ENCODE measurements around the gene SLC16A1.
A peak's percentile ranks its signal among the peaks of the same experiment; 100 is the strongest.

The SLC16A1 gene

DNA sequence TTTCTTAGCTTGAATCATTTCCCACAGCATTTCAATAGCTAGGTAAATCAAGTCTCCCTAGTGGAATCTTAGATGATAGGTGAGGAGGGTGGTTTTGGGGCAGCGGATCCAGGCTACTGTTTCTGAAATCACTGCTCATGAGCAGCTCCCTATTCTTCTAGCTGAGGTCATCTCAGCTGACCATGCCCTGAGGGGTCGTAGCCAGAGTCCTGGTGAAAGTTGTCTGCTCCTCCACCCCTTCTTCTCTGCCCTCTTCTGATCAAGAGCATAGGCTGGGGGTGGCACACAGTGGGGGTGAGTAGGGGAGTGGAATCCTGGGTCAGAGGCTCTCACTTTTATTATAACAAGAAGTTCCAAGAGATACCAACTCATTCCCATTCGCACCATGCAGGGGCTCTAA is 76.2 kb downstream of the SLC16A1 start:
- no peaks in the 10 kb centered on the region for H3K9me3 ChIP-seq (ENCODE audit: severe bottlenecking)
- no peaks in the 10 kb centered on the region for H3K36me3 ChIP-seq (ENCODE audit: low read depth)
- H3K4me1 ChIP-seq (ENCODE audit: insufficient read depth, poor library complexity, severe bottlenecking) = peaks cover 12% of the 10 kb centered on the region
- H3K27ac ChIP-seq (ENCODE audit: poor library complexity, severe bottlenecking) = no peak overlapping the region
- DNase-seq (ENCODE audit: low spot score) = no peak
- H3K4me3 ChIP-seq (ENCODE audit: severe bottlenecking) = no peak overlapping the region
- TF ChIP-seq, protein P1, sequence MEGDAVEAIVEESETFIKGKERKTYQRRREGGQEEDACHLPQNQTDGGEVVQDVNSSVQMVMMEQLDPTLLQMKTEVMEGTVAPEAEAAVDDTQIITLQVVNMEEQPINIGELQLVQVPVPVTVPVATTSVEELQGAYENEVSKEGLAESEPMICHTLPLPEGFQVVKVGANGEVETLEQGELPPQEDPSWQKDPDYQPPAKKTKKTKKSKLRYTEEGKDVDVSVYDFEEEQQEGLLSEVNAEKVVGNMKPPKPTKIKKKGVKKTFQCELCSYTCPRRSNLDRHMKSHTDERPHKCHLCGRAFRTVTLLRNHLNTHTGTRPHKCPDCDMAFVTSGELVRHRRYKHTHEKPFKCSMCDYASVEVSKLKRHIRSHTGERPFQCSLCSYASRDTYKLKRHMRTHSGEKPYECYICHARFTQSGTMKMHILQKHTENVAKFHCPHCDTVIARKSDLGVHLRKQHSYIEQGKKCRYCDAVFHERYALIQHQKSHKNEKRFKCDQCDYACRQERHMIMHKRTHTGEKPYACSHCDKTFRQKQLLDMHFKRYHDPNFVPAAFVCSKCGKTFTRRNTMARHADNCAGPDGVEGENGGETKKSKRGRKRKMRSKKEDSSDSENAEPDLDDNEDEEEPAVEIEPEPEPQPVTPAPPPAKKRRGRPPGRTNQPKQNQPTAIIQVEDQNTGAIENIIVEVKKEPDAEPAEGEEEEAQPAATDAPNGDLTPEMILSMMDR (IDR thresholded peaks at IDR 0.05; ENCODE audit: poor library complexity, severe bottlenecking) = no peak
- no peaks in the 10 kb centered on the region for H3K27me3 ChIP-seq (ENCODE audit: insufficient read depth, poor library complexity, severe bottlenecking)
- no peak for ATAC-seq (ENCODE audit: low read depth)

DNA sequence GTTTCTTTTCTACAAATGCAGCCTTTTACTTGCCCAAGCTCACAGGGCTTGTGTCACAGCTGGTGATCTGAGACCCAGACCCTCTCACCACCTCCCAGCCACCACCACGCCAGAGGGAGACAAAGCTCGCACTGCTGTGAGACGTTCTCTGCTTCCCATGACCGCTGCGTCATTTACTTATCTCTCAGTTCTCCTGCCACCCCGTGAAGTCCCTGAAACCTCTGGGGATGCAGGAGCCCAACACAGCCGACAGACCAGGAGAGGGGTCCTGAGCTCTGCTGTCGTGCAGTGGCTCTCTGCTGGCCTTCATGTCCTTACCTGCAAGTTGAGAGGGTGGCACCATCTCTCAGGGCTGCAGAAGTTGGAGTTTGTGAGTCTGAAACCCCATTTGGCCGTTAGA is 77.7 kb downstream of the SLC16A1 start:
- no peaks in the 10 kb centered on the region for H3K27me3 ChIP-seq (ENCODE audit: insufficient read depth, poor library complexity, severe bottlenecking)
- DNase-seq (ENCODE audit: low spot score) (no peak), ATAC-seq (ENCODE audit: low read depth) (no peak)
- peaks cover 22% of the 10 kb centered on the region for H3K4me1 ChIP-seq (ENCODE audit: insufficient read depth, poor library complexity, severe bottlenecking)
- H3K4me3 ChIP-seq (ENCODE audit: severe bottlenecking) = no peak overlapping the region
- TF ChIP-seq, protein P1 (IDR thresholded peaks at IDR 0.05; ENCODE audit: poor library complexity, severe bottlenecking) = no peak
- H3K36me3 ChIP-seq (ENCODE audit: low read depth) = no peaks in the 10 kb centered on the region
- H3K27ac ChIP-seq (ENCODE audit: poor library complexity, severe bottlenecking) = no peak overlapping the region
- H3K9me3 ChIP-seq (ENCODE audit: severe bottlenecking) = no peaks in the 10 kb centered on the region

DNA sequence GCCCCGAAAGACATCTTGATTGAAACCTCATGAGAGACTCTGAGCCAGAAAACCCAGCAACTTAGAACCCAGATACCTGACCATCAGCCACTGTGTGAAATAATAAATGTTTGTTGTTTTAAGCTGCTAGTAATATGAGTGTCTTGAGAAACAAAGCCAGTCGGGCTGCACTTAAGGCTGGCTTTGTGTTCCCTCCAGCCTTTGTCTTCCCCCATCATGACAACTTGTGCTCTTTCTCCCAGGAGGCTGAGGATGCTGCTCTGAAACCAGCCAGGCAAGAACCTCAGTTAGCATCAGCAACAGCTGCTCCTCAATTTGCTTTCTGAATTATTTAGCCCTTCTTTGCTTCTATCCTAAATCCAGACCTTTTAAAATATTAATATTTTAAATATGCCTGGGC is 78.2 kb downstream of the SLC16A1 start:
- Histone ChIP-seq H3K27me3 (ENCODE audit: insufficient read depth, poor library complexity, severe bottlenecking) (no peaks in the 10 kb centered on the region), H3K9me3 (ENCODE audit: severe bottlenecking) (no peaks in the 10 kb centered on the region), H3K4me3 (ENCODE audit: severe bottlenecking) (no peak overlapping the region), H3K36me3 (ENCODE audit: low read depth) (no peaks in the 10 kb centered on the region), H3K27ac (ENCODE audit: poor library complexity, severe bottlenecking) (no peak overlapping the region), H3K4me1 (ENCODE audit: insufficient read depth, poor library complexity, severe bottlenecking) (peaks cover 22% of the 10 kb centered on the region)
- TF ChIP-seq, protein P1 (IDR thresholded peaks at IDR 0.05; ENCODE audit: poor library complexity, severe bottlenecking) = no peak
- DNase-seq (ENCODE audit: low spot score) (no peak), ATAC-seq (ENCODE audit: low read depth) (no peak)

DNA sequence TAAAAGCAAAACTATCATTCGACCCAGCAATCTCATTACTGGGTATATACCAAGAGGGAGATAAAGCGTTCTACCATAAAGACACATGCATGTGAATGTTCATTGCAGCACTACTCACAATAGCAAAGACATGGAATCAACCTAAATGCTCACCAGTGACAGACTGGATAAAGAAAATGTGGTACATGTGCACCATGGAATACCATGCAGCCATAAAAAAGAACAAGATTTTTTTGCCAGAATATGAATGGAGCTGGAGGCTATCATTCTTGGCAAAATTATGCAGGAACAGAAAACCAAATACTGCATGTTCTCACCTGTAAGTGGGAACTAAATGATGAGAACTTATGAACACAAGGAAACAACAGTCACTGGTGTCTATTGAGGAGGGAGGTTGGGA is 79.7 kb downstream of the SLC16A1 start:
- ATAC-seq (ENCODE audit: low read depth) = no peak
- TF ChIP-seq, protein P1 (IDR thresholded peaks at IDR 0.05; ENCODE audit: poor library complexity, severe bottlenecking) = no peak
- DNase-seq (ENCODE audit: low spot score) = no peak
- Histone ChIP-seq H3K9me3 (ENCODE audit: severe bottlenecking) (no peaks in the 10 kb centered on the region), H3K4me1 (ENCODE audit: insufficient read depth, poor library complexity, severe bottlenecking) (peaks cover 13% of the 10 kb centered on the region), H3K27me3 (ENCODE audit: insufficient read depth, poor library complexity, severe bottlenecking) (no peaks in the 10 kb centered on the region), H3K36me3 (ENCODE audit: low read depth) (no peaks in the 10 kb centered on the region), H3K27ac (ENCODE audit: poor library complexity, severe bottlenecking) (no peak overlapping the region), H3K4me3 (ENCODE audit: severe bottlenecking) (no peak overlapping the region)

DNA sequence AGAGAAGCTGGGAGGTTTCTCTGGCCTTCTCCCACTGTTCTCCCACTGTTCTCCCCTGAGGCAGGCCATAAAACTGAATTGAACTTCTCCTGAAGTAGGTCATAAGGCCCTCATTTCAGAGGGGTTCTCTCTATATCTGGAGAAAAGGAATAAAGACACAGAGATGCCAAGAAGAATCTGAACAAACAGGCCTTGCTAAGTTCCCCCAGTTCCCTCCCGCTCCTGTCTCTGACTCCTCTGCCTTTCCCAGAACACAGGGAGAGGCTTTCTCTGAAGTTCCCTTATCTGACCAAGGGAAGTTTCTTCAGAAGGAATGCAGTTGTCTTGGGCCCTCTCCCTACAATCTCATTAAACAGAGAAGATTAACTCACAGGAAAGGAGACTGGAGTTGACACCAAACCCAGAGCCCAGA is 83.4 kb downstream of the SLC16A1 start:
- peaks cover 28% of the 10 kb centered on the region for H3K4me1 ChIP-seq (ENCODE audit: insufficient read depth, poor library complexity, severe bottlenecking)
- TF ChIP-seq, protein P1 (IDR thresholded peaks at IDR 0.05; ENCODE audit: poor library complexity, severe bottlenecking) = no peak
- ATAC-seq (ENCODE audit: low read depth) (no peak), DNase-seq (ENCODE audit: low spot score) (no peak)
- no peaks in the 10 kb centered on the region for H3K9me3 ChIP-seq (ENCODE audit: severe bottlenecking)
- no peaks in the 10 kb centered on the region for H3K27me3 ChIP-seq (ENCODE audit: insufficient read depth, poor library complexity, severe bottlenecking)
- H3K36me3 ChIP-seq (ENCODE audit: low read depth) = no peaks in the 10 kb centered on the region
- peak overlapping the region; percentile 19 for H3K27ac ChIP-seq (ENCODE audit: poor library complexity, severe bottlenecking)
- no peak overlapping the region for H3K4me3 ChIP-seq (ENCODE audit: severe bottlenecking)
